GM19372 (cell line): ENCODE results near the gene DDX24.
A peak's percentile ranks its signal among the peaks of the same experiment; 100 is the strongest.

Experiments used
- ATAC-seq: cut with Tn5 transposase; IDR thresholded peaks from one replicate; pipeline ENCODE4 v1.9.1; 2021; ENCODE audit warnings: mild to moderate bottlenecking, low read depth, moderate library complexity; ENCODE audit not compliant: unreplicated experiment

DDX24 gene

GRCh38 chr14:94038510-94038909 is 42.5 kb downstream of the DDX24 start:
- no peak for ATAC-seq

GRCh38 chr14:94037954-94038353 is 43.0 kb downstream of the DDX24 start:
- ATAC-seq: no peak

GRCh38 chr14:94036313-94037167 is 44.5 kb downstream of the DDX24 start:
- ATAC-seq: peak; percentile 90

- ATAC-seq: no peak
Measured at GRCh38 chr14:94034886-94035285, 46.1 kb downstream of the DDX24 start.

- ATAC-seq: no peak
Measured at GRCh38 chr14:94031883-94032279, 49.1 kb downstream of the DDX24 start.

- ATAC-seq: no peak
Measured at GRCh38 chr14:94031161-94031882, 49.7 kb downstream of the DDX24 start.

- ATAC-seq: no peak
Measured at GRCh38 chr14:94030571-94030970, 50.4 kb downstream of the DDX24 start.

- no peak for ATAC-seq
Measured at GRCh38 chr14:94029671-94030203, 51.3 kb downstream of the DDX24 start.

GRCh38 chr14:94029265-94029664 is 51.7 kb downstream of the DDX24 start:
- no peak for ATAC-seq

- no peak for ATAC-seq
Measured at GRCh38 chr14:94028450-94028826, 52.6 kb downstream of the DDX24 start.

GRCh38 chr14:94027566-94028449 is 53.2 kb downstream of the DDX24 start:
- ATAC-seq: no peak

- ATAC-seq: no peak
Measured at GRCh38 chr14:94026889-94027469, 54.0 kb downstream of the DDX24 start.

GRCh38 chr14:94026173-94026888 is 54.7 kb downstream of the DDX24 start, which contains the start of gene OTUB2:
OTUB2 (plus strand) TSS chr14:94026340; CDS start chr14:94026538, 198 bp downstream.
- ATAC-seq: peak; percentile 100

- ATAC-seq: no peak
Measured at GRCh38 chr14:94025720-94026119, 55.3 kb downstream of the DDX24 start.

- ATAC-seq: no peak
Measured at GRCh38 chr14:94024549-94024948, 56.5 kb downstream of the DDX24 start.

GRCh38 chr14:94022532-94023411 is 58.2 kb downstream of the DDX24 start:
- no peak for ATAC-seq

GRCh38 chr14:94021416-94022157 is 59.4 kb downstream of the DDX24 start:
- no peak for ATAC-seq

GRCh38 chr14:94021001-94021400 is 60.0 kb downstream of the DDX24 start:
- no peak for ATAC-seq
